Smooth muscle cell of the umbilical artery (primary cell): ENCODE measurements around the gene ELK4. TPM values are rescaled to one million over a fixed set of nuclear protein-coding genes. Genes with fewer than 3 reads are reported as not detected.

Experiments used
- total RNA-seq: library from RNA; depleted of rRNA; stranded (reverse); fragments of >200 nt; gene quantifications from 2 replicates; pipeline ENCODE4 v1.2.3, GENCODE V29; 2014

Gene ELK4, protein sequence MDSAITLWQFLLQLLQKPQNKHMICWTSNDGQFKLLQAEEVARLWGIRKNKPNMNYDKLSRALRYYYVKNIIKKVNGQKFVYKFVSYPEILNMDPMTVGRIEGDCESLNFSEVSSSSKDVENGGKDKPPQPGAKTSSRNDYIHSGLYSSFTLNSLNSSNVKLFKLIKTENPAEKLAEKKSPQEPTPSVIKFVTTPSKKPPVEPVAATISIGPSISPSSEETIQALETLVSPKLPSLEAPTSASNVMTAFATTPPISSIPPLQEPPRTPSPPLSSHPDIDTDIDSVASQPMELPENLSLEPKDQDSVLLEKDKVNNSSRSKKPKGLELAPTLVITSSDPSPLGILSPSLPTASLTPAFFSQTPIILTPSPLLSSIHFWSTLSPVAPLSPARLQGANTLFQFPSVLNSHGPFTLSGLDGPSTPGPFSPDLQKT
- 10.7 and 17.5 TPM in 2 replicates for total RNA-seq

DNA sequence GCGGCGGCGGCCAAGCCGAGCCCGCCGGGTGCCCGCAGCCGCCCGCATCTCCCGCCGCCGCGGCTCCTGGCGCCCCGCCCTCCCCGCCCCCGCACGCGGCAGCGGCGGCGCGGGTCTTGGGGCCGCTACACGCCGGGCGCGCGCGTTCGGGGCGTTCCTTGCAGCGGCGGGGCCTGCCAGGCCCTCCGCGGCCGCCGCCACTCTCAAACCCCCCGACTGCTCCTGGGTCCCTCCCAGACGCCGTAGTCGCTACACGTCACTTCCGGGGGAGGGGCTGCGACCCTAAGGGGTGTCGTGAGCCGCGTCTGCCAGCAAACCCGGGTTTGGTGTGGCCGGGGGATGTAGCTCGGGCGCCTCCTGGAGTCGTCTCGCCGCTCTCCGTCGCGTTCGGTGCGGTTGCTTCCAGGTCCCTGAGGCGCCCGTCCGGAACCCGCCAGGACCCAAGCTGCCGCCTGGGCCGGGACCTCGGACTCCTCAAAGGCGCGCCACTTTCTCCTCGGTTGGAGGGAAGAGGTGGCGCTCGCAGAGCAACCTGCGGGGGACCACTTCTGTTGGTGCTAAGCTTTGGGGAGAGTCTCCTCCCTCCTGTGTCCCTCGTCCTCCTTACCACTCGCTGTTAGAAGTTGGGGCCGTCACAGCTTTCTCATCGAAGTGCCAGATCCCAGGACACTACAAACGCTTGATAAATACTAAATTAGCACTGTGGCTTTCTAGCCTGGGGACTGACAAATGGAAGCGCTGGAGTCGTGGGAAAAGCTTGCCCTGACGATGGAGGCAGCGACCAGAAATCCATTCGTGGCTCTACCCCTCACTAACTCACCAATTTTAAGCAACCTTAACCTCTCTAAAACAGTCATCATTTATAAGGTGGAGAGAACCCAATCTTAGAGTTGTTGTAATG is at the start of gene ELK4:
Gene ELK4 (minus strand): TSS at position 244 of the 901 bp plus-strand sequence. CDS start 8,129 bp downstream, outside the sequence.

DNA sequence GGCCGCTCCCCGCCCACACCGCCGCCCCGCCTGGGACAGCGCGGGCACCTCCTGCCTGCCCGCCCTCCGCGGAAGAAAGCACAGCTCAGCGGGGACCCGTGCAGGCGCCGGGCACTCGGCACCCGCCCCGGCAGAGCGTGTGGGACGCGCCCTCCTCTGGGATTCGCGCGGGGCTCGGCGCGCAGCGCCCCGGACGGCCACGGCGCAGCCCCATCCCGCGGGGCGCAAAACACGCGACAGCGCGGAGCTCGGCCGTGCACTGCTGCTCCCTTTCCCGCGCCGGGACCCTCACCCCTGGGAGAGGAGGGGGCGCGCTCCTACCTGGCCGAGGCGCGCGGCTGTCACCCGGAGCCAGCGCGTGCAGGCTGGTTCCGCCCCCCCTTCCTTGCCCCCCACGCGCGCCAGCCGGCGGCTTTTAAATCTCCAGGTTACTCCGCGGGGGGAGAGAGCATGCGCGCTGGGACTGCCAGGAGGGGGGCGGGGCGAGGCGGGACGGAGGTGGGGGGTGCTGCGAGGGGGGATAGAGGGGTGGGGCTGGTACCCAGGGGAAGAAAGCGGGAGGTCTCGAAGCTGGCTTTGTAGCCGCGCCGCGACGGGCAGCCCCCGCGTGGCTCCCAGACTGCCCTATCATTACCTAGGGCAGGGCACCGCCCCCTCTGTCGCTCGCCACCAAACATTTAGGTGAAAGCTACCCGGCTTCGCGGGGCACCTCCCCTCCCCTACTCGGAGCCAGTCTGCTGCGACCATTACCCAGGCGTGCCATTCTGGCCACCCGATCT is 48.5 kb upstream of the ELK4 start, which contains the start of gene SLC45A3:
Gene SLC45A3 (minus strand): TSS at position 437 of the 779 bp plus-strand sequence. CDS start 15,853 bp downstream, outside the sequence.

Other genes starting within 250 kb of the ELK4 start
- not detected in 2 replicates for gene LEMD1, start 210.0 kb downstream of the ELK4 start, total RNA-seq
- not detected in 2 replicates for gene BLACAT1, start 176.0 kb downstream of the ELK4 start, total RNA-seq
- 0.89 and 6.1 TPM in 2 replicates for gene CDK18, start 127.3 kb downstream of the ELK4 start, total RNA-seq
- gene SLC45A3, start 48.5 kb upstream of the ELK4 start, total RNA-seq = 3.3 and 4.8 TPM in 2 replicates
- gene NUCKS1, start 118.2 kb upstream of the ELK4 start, total RNA-seq = 85.2 and 103 TPM in 2 replicates
- gene RAB29, start 143.5 kb upstream of the ELK4 start, total RNA-seq = 14.6 and 23.2 TPM in 2 replicates
- gene SLC41A1, start 181.2 kb upstream of the ELK4 start, total RNA-seq = 41.6 and 45.8 TPM in 2 replicates
- gene PM20D1, start 218.1 kb upstream of the ELK4 start, total RNA-seq = under 0.01 TPM in 1 of 2 replicates, not detected in the other